ENCODE measurements around the gene LNP1.

DNA sequence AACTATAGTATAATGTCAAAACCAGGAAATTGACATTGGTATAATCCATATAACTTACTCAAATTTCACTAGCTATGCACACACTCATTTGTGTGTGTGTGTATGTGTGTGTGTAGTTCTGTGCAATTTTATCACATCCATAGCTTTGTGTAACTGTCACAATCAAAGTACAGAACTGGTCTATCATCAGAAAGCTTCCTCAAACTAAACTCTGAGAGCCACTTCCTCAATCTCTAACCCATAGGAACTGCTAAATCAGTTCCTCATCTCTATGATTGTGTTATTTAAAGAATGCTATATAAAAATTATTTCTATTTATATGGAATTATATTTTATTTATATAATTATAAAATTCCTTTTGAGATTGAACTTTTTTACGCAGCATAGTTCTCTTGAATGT, 18.1 kb downstream of the LNP1 start:
- TF ChIP-seq RXRA (IDR thresholded peaks at IDR 0.05) = no peak
- TF ChIP-seq, protein P1, sequence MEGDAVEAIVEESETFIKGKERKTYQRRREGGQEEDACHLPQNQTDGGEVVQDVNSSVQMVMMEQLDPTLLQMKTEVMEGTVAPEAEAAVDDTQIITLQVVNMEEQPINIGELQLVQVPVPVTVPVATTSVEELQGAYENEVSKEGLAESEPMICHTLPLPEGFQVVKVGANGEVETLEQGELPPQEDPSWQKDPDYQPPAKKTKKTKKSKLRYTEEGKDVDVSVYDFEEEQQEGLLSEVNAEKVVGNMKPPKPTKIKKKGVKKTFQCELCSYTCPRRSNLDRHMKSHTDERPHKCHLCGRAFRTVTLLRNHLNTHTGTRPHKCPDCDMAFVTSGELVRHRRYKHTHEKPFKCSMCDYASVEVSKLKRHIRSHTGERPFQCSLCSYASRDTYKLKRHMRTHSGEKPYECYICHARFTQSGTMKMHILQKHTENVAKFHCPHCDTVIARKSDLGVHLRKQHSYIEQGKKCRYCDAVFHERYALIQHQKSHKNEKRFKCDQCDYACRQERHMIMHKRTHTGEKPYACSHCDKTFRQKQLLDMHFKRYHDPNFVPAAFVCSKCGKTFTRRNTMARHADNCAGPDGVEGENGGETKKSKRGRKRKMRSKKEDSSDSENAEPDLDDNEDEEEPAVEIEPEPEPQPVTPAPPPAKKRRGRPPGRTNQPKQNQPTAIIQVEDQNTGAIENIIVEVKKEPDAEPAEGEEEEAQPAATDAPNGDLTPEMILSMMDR (IDR thresholded peaks at IDR 0.05; ENCODE audit: low read depth, low read length, missing input control) = no peak
- TF ChIP-seq, protein P2, sequence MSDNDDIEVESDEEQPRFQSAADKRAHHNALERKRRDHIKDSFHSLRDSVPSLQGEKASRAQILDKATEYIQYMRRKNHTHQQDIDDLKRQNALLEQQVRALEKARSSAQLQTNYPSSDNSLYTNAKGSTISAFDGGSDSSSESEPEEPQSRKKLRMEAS (IDR thresholded peaks at IDR 0.05) = no peak
